Ishikawa (cell line): ENCODE measurements around the gene PLPP4.
A peak's percentile ranks its signal among the peaks of the same experiment; 100 is the strongest.

Experiments
- CEBPB ChIP-seq: IDR thresholded peaks from 2 replicates; pipeline ENCODE4 v1.6.1; 2012
- CREB1 ChIP-seq: IDR thresholded peaks from 2 replicates; pipeline ENCODE4 v1.6.1; 2012; ENCODE audit warnings: low read depth
- EGR1 ChIP-seq: IDR thresholded peaks from 2 replicates; pipeline ENCODE4 v1.6.1; 2012
- EP300 ChIP-seq: IDR thresholded peaks from 2 replicates; pipeline ENCODE4 v1.6.1; 2012; ENCODE audit warnings: borderline replicate concordance
- FOXM1 ChIP-seq: IDR thresholded peaks from 2 replicates; pipeline ENCODE4 v1.6.1; 2012; ENCODE audit warnings: low read depth, borderline replicate concordance
- MAX ChIP-seq: IDR thresholded peaks from 2 replicates; pipeline ENCODE4 v1.6.1; 2012
- NFIC ChIP-seq: IDR thresholded peaks from 2 replicates; pipeline ENCODE4 v1.6.1; 2012
- RAD21 ChIP-seq: IDR thresholded peaks from 2 replicates; pipeline ENCODE4 v1.6.1; 2012; ENCODE audit warnings: low read depth
- REST ChIP-seq: IDR thresholded peaks from 2 replicates; pipeline ENCODE4 v1.6.1; 2012; ENCODE audit warnings: low read depth, mild to moderate bottlenecking
- TAF1 ChIP-seq: IDR thresholded peaks from 2 replicates; pipeline ENCODE4 v1.6.1; 2012; ENCODE audit warnings: low read depth, mild to moderate bottlenecking
- TCF12 ChIP-seq: IDR thresholded peaks from 2 replicates; pipeline ENCODE4 v1.6.1; 2012; ENCODE audit warnings: low read depth
- TEAD4 ChIP-seq: IDR thresholded peaks from 2 replicates; pipeline ENCODE4 v1.6.1; 2012
- YY1 ChIP-seq: IDR thresholded peaks from 2 replicates; pipeline ENCODE4 v1.6.1; 2012; ENCODE audit warnings: low read depth
- ZBTB7A ChIP-seq: IDR thresholded peaks from 2 replicates; pipeline ENCODE4 v1.6.1; 2012; ENCODE audit warnings: low read depth
- TF ChIP-seq, protein P1 (sequence below): IDR thresholded peaks from 2 replicates; pipeline ENCODE4 v1.6.1; 2012

PLPP4 gene

GRCh38 chr10:120580918-120581895, 124.2 kb downstream of the PLPP4 start:
- TF ChIP-seq TEAD4, result peak; percentile 57; the same call in 1 of the 2 replicates
- TF ChIP-seq TCF12, result no peak
- TF ChIP-seq NFIC, result no peak

DNA sequence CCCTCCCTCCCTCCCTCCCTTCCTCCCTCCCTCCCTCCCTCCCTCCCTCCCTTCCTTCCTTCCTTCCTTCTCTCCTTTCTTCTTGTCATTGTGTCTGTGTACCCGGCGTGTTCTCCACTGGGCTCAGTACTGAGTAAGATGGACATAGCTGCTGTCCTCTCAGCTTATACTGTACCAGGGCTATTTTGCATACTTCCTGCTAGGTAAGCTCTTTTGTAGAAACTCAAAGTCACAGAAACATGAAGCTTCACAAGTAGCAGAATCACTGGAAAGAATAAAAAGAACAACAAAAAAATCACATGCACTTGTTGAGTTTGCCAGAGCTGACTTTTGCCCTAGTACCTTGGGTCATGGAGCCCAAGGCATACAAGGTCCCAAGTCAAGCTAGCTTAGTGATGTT, 125.7 kb downstream of the PLPP4 start:
- TF ChIP-seq FOXM1 (no peak), YY1 (no peak)

DNA sequence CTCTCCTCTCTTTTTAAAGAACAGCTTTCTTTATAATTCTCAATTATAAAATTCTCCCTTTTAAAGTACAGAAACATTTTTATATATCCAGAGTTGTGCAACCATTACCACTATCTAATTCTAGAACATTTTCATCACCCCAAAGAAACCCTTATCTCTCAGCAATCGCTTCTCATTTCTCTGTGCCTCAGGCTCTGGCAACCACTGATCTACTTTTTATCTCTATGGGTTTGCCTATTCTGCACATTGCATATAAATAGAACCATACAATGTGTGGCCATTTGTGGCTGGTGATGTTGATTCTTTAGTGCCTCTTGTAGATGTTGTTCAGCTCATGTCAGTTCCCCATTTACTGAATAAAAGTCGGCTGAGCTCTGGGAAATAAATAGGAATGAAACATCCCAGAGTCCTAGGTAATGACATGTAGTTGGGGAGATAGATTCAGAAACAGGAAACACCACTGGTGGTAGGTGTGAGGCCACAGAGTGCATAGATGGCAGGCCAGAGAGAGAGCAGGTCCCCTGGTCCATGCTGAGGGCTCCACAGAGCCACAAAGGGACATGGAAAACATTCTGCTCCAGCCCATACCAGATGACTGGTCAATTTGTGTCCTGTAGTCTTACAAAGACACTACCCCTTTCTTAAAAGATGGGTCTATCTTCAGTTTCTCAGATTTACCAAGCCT, 126.5 kb downstream of the PLPP4 start:
- no peak for TF ChIP-seq TEAD4
- no peak for TF ChIP-seq ZBTB7A
- TF ChIP-seq TAF1, result no peak
- no peak for TF ChIP-seq EP300
- no peak for TF ChIP-seq TCF12
- no peak for TF ChIP-seq RAD21
- no peak for TF ChIP-seq NFIC
- no peak for TF ChIP-seq FOXM1
- TF ChIP-seq YY1, result no peak
- TF ChIP-seq MAX, result no peak
- TF ChIP-seq, protein P1, sequence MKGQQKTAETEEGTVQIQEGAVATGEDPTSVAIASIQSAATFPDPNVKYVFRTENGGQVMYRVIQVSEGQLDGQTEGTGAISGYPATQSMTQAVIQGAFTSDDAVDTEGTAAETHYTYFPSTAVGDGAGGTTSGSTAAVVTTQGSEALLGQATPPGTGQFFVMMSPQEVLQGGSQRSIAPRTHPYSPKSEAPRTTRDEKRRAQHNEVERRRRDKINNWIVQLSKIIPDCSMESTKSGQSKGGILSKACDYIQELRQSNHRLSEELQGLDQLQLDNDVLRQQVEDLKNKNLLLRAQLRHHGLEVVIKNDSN, result no peak
- no peak for TF ChIP-seq CREB1
- no peak for TF ChIP-seq EGR1
- TF ChIP-seq CEBPB, result no peak
- TF ChIP-seq REST, result no peak

- no peak for TF ChIP-seq FOXM1
- no peak for TF ChIP-seq CREB1
- no peak for TF ChIP-seq TEAD4
- TF ChIP-seq, protein P1, result no peak
- TF ChIP-seq TAF1, result no peak
- no peak for TF ChIP-seq EP300
- no peak for TF ChIP-seq CEBPB
- TF ChIP-seq NFIC, result no peak
- TF ChIP-seq TCF12, result no peak
- no peak for TF ChIP-seq REST
- TF ChIP-seq RAD21, result no peak
- no peak for TF ChIP-seq YY1
- no peak for TF ChIP-seq EGR1
- no peak for TF ChIP-seq MAX
- no peak for TF ChIP-seq ZBTB7A
These were observed 127.8 kb downstream of the PLPP4 start for GRCh38 chr10:120584786-120585185.

- peak; percentile 30; the same call in 1 of the 2 replicates for TF ChIP-seq REST
- no peak for TF ChIP-seq NFIC
These were observed 129.4 kb downstream of the PLPP4 start for GRCh38 chr10:120586471-120586872.
